WTC11 (cell line): ENCODE results near the gene R3HCC1L.

Experiments used
- CREB1 ChIP-seq: sonication (generic); formaldehyde crosslinking; IDR thresholded peaks from 2 replicates; pipeline ENCODE4 v1.8.0; 2023; ENCODE audit warnings: mild to moderate bottlenecking, missing genetic modification reagents
- CREM ChIP-seq: sonication (generic); formaldehyde crosslinking; IDR thresholded peaks from 2 replicates; pipeline ENCODE4 v1.8.1; 2022; ENCODE audit warnings: mild to moderate bottlenecking, missing genetic modification reagents, moderate library complexity
- CTCF ChIP-seq: fragments of 200-600 bp; IDR thresholded peaks from 2 replicates; pipeline ENCODE4 v1.8.0; 2022; ENCODE audit warnings: antibody characterized with exemption
- ETV6 ChIP-seq: sonication (generic); formaldehyde crosslinking; IDR thresholded peaks from 2 replicates; pipeline ENCODE4 v1.8.1; 2022; ENCODE audit warnings: mild to moderate bottlenecking, missing genetic modification reagents
- GABPB1 ChIP-seq: sonication (generic); formaldehyde crosslinking; IDR thresholded peaks from 2 replicates; pipeline ENCODE4 v1.8.1; 2023; ENCODE audit warnings: mild to moderate bottlenecking, missing genetic modification reagents
- MYBL2 ChIP-seq: sonication (generic); formaldehyde crosslinking; IDR thresholded peaks from 2 replicates; pipeline ENCODE4 v1.8.1; 2023; ENCODE audit warnings: mild to moderate bottlenecking, moderate library complexity, missing genetic modification reagents
- PREB ChIP-seq: sonication (generic); formaldehyde crosslinking; IDR thresholded peaks from 2 replicates; pipeline ENCODE4 v1.8.1; 2022; ENCODE audit warnings: mild to moderate bottlenecking, missing genetic modification reagents, moderate library complexity, borderline replicate concordance
- STAT6 ChIP-seq: sonication (generic); formaldehyde crosslinking; conservative IDR thresholded peaks from 2 replicates; pipeline ENCODE4 v1.8.1; 2023; ENCODE audit warnings: mild to moderate bottlenecking, low read depth, missing genetic modification reagents, moderate library complexity
- ZBTB43 ChIP-seq: sonication (generic); formaldehyde crosslinking; IDR thresholded peaks from 2 replicates; pipeline ENCODE4 v1.8.1; 2023; ENCODE audit warnings: mild to moderate bottlenecking, missing genetic modification reagents
- ZNF232 ChIP-seq: sonication (generic); formaldehyde crosslinking; IDR thresholded peaks from 2 replicates; pipeline ENCODE4 v1.8.0; 2022; ENCODE audit warnings: mild to moderate bottlenecking, missing genetic modification reagents
- ZNF263 ChIP-seq: sonication (generic); formaldehyde crosslinking; IDR thresholded peaks from 2 replicates; pipeline ENCODE4 v1.8.1; 2022; ENCODE audit warnings: low read depth, mild to moderate bottlenecking, moderate library complexity, missing genetic modification reagents

- no peak for TF ChIP-seq ETV6 (CRISPR knock-in tag)
- TF ChIP-seq MYBL2 (CRISPR knock-in tag), result no peak
- no peak for TF ChIP-seq CREM (CRISPR knock-in tag)
- TF ChIP-seq CREB1 (CRISPR knock-in tag), result no peak
- no peak for TF ChIP-seq CTCF
- TF ChIP-seq ZNF263 (CRISPR knock-in tag), result no peak
- no peak for TF ChIP-seq STAT6 (CRISPR knock-in tag)
- TF ChIP-seq ZBTB43 (CRISPR knock-in tag), result no peak
- no peak for TF ChIP-seq PREB (CRISPR knock-in tag)
- TF ChIP-seq ZNF232 (CRISPR knock-in tag), result no peak
- TF ChIP-seq GABPB1, result no peak
Measured at GRCh38 chr10:98097616-98098015, 36.8 kb upstream of the R3HCC1L start.
